ENCODE data around the gene CCL20.
A peak's percentile ranks its signal among the peaks of the same experiment; 100 is the strongest.
"Not testable (repeated sequence)": the region's sequence is repeated elsewhere in the genome, so short reads cannot be mapped to it uniquely, and the experiment has no call there.

Gene CCL20

DNA sequence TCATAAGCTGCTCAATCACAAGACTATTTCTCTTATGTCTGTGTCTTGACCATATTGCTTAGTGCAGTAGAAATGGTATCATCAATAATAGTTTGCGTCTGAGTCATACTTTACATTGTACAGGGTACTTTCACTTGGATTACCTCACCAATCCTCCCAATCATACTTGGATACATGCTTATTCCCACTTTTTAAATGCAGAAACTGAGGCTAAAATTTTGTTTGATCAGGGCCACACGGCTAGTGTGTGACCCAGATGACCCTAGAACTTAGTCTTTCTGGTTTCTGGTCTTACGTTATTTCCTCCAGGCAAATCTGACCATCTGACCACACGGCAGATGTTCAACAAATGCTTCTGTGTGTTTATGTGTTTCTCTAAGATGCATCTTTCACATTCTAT is 23.8 kb upstream of the CCL20 start:
- H3K4me3 Mint-ChIP-seq: no peak overlapping the region
- peaks cover 8% of the 10 kb centered on the region for H3K4me1 Mint-ChIP-seq
- no peak for ATAC-seq
- peaks cover 4% of the 10 kb centered on the region for H3K9me3 Mint-ChIP-seq
- no peaks in the 10 kb centered on the region for H3K36me3 Mint-ChIP-seq
- H3K27ac Mint-ChIP-seq: no peak overlapping the region
- DNase-seq (ENCODE audit: low spot score in 2 of 2): no peak

DNA sequence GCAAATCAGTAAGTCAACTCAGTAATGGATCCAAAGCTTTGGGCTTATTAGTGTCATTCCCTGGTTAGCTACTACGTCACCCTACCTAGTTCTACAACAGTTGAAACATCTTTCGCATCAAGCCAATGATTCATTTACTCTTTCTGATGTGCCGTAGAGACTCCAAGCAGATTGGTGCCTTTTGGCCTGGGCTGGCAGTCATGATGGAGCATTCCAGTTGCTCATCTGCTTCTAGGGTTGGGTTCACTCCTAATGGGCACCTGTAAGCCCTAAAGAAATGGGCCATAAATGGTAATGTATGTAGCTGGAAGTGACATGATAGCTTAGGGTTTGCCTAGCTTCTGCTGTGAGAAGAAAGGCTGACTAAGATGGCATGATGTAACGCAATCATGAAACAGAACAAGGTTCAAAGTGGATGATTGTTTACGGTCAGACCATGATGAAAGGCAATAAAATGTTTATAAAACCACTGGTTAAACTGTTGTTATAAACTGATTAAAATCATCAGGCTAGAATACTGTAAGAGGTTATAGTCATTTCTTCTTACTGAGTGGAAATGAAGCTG is 20.4 kb upstream of the CCL20 start:
- Mint-ChIP-seq H3K27ac (no peak overlapping the region), H3K4me3 (no peak overlapping the region), H3K9me3 (peaks cover 4% of the 10 kb centered on the region), H3K36me3 (no peaks in the 10 kb centered on the region), H3K4me1 (peaks cover 7% of the 10 kb centered on the region)
- no peak for DNase-seq (ENCODE audit: low spot score in 2 of 2)
- no peak for ATAC-seq

DNA sequence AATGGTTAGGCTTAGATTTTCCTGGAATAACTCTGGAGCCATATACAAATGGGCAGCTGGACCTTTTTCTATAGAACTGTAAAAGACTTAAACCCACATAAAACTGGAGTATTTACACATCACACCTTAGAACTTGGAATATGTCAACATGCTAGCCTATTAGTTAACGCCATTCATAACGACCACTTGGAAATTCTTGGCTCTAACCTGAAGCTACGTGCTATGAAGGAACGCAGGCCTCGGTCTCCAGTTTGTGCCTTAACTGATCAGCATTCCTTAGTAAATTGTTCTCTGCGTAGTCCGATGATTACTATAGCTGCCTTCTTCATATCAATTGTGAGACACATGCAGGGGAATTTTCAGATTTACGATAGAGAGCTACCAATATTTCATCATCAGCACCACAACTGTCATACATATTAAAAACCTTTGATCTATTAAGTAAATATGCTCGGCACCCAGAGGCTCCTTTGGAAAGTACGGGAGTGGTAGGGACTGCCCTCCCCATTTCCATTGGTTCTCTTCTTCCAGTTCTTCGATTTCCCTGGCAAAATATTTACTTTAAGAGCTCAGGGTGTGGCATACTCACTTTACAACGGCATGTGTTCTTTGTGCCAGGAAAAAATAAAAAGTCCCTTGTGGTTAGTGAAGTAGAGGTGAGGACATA is 17.5 kb upstream of the CCL20 start:
- no peak for ATAC-seq
- DNase-seq (ENCODE audit: low spot score in 2 of 2): no peak
- Mint-ChIP-seq H3K9me3 (no peaks in the 10 kb centered on the region), H3K4me3 (no peak overlapping the region), H3K4me1 (no peaks in the 10 kb centered on the region), H3K27ac (no peak overlapping the region), H3K36me3 (no peaks in the 10 kb centered on the region)

DNA sequence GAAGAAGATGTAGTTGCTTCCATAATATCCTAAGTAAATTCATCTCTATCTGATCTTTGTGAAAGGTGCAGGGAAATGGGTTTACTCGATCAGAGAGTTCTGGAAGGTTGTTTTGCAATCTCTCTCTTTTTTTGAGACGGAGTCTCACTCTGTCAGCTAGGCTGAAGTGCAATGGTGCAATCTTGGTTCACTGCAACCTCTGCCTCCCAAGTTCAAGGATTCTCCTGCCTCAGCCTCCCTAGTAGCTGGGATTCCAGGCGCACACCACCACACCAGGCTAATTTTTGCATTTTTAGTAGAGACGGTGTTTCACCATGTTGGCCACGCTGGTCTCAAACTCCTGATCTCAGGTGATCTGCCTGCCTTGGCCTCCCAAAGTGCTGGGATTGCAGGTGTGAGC is 16.9 kb upstream of the CCL20 start:
- ATAC-seq; H3K4me1 Mint-ChIP-seq; H3K9me3 Mint-ChIP-seq; H3K27ac Mint-ChIP-seq; H3K36me3 Mint-ChIP-seq; H3K4me3 Mint-ChIP-seq; DNase-seq (ENCODE audit: low spot score in 2 of 2): not testable (repeated sequence)

DNA sequence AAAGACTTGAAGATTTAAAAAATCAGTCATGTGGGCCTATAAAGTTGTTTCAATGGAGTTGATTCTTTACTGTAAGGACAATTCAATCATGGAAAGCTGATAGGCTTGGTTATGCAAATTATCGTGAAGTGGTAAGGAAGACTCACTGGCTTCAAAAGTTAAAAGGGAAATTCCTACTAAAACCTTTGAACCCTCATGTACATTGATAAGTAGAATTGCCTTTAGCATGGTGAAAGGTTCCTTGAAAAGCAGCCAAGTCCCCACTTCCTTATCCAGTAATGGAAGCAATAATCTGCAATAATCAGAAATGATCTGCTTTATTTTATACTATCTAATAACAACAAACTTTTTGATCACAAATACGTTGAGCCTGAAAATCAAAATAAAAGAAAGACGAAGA is 14.4 kb upstream of the CCL20 start:
- no peak for DNase-seq (ENCODE audit: low spot score in 2 of 2)
- no peak for ATAC-seq
- Mint-ChIP-seq H3K4me3 (no peak overlapping the region), H3K9me3 (no peaks in the 10 kb centered on the region), H3K27ac (no peak overlapping the region), H3K4me1 (no peaks in the 10 kb centered on the region), H3K36me3 (no peaks in the 10 kb centered on the region)

DNA sequence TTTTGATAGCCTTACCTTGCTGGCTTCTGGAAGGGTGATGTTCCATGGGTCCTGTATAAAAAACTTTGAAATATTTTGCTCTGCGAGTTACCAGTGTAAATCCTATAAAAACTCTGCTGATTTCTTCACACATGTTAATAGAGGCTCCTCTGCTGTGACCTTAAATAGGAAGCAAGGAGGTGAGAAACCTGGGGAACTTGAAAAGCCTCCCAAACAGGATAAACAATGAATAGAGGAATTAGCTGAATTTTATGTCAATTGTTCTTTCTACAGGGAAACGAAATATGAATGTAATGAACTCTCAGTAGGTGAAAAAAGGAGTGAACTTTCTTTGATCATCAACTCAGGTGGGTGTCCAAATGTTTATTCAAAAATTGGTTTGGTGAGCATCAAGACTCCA is 10.8 kb upstream of the CCL20 start:
- peaks cover 17% of the 10 kb centered on the region for H3K4me1 Mint-ChIP-seq
- DNase-seq (ENCODE audit: low spot score in 2 of 2): no peak
- H3K4me3 Mint-ChIP-seq: no peak overlapping the region
- no peak for ATAC-seq
- peaks cover 22% of the 10 kb centered on the region for H3K36me3 Mint-ChIP-seq
- no peak overlapping the region for H3K27ac Mint-ChIP-seq
- peaks cover 2% of the 10 kb centered on the region for H3K9me3 Mint-ChIP-seq

DNA sequence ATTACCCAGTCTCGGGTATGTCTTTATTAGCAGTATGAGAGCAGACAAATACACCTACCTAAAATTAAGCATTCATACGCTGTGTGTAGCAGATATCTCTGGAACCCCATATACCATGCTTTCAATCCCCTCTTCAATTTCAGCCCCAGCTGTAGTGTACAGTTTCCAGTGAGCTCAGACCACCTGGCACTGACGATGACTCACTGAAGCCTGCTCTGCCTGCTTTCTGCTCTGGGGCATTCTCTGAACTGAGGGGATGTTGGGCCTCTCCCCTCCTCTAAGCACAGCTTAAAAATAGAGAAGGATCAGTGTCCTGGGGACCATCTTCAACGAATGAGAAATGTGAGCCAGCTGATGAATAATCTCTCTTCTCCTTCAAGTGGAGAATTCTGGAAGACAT is 8.7 kb upstream of the CCL20 start:
- ATAC-seq (peak; percentile 76), DNase-seq (ENCODE audit: low spot score in 2 of 2) (no peak)
- H3K27ac Mint-ChIP-seq: peak overlapping the region; percentile 94
- peaks cover 17% of the 10 kb centered on the region for H3K4me1 Mint-ChIP-seq
- H3K36me3 Mint-ChIP-seq: peaks cover 37% of the 10 kb centered on the region
- H3K4me3 Mint-ChIP-seq: peak overlapping the region; percentile 79
- peaks cover 2% of the 10 kb centered on the region for H3K9me3 Mint-ChIP-seq

DNA sequence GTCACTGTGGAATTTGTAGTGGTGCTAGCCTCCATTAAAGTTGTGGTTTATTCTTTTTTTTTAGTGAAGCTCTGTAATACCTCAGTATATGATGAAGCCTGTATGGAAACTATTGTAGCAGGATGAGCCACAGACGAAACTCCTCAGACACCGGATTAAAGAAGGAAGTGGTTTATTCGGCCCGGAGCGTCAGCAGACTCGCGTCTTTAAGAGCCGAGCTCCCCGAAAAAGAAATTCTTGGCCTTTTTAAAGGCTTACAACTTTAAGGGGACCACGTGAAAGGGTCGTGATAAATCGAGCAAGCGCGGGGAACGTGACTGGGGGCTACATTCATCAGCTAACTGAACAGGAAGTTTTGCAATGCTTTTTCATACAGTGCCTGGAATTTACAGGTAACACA is 8.1 kb upstream of the CCL20 start:
- peak overlapping the region; percentile 94 for H3K27ac Mint-ChIP-seq
- no peak for DNase-seq (ENCODE audit: low spot score in 2 of 2)
- peaks cover 17% of the 10 kb centered on the region for H3K4me1 Mint-ChIP-seq
- H3K36me3 Mint-ChIP-seq: peaks cover 43% of the 10 kb centered on the region
- H3K4me3 Mint-ChIP-seq: peak overlapping the region; percentile 79
- ATAC-seq: peak; percentile 88
- peaks cover 2% of the 10 kb centered on the region for H3K9me3 Mint-ChIP-seq

DNA sequence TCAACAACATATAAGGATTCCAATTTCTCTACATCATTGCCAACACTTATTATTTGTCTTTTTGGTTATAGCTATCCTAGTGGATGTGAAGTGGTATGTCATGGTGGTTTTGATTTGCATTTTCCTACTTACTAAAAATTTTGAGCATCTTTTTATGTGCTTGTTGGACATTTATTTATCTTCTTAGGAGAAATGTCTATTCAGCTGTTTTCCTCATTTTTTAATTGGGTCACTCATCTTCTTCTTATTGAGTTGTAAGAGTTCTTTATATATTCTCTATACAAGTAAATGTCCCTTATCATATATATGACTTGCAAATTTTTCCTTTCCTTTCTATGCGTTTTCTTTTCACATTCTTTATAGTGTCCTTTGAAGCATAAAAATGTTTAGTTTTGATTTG is 4.7 kb upstream of the CCL20 start:
- H3K9me3 Mint-ChIP-seq: peaks cover 2% of the 10 kb centered on the region

DNA sequence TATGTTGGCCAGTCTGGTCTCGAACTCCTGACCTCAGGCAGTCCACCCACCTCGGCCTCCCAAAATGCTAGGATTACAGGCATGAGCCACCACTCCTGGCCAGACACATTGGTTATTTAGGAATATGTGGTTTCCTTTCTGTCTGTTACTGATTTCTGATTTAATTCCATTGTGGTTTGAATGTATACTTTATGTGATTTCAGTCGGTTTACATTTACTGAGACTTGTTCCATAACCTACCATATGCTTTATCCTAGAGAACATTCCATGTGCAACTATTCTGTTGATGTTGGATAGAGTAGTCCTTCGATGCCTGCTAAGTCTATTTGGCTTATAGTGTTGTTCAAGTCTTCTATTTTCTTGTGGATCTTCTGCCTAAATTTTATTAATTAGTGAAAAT is 1.6 kb upstream of the CCL20 start:
- H3K9me3 Mint-ChIP-seq: no peaks in the 10 kb centered on the region
- ATAC-seq (no peak), DNase-seq (ENCODE audit: low spot score in 2 of 2) (no peak)
- peak overlapping the region; percentile 95 for H3K27ac Mint-ChIP-seq
- H3K4me3 Mint-ChIP-seq: peak overlapping the region; percentile 79
- H3K4me1 Mint-ChIP-seq: peaks cover 25% of the 10 kb centered on the region
- H3K36me3 Mint-ChIP-seq: peaks cover 67% of the 10 kb centered on the region

More for the DNA sequence above, 4.7 kb upstream of the CCL20 start:
- Mint-ChIP-seq H3K4me3 (peak overlapping the region; percentile 79), H3K27ac (no peak overlapping the region), H3K36me3 (peaks cover 57% of the 10 kb centered on the region), H3K4me1 (peaks cover 39% of the 10 kb centered on the region)
- no peak for DNase-seq (ENCODE audit: low spot score in 2 of 2)
- ATAC-seq: no peak

DNA sequence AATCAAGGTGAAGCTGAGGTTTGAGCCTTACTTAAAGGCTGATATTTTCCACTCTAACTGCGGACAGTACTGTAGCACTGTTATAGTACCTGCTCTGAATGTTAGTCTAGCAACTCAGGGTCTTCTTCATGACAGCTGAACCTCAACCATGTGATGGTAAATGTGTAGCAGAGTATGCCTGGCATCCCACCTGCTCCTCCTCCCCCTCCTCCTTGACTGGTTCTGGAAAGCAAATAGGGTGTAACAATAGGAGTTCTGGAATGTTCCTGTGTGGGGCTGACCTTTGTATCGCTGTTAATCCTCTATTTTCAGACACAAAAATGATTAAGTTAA is 447 bp upstream of the CCL20 start:
- Mint-ChIP-seq H3K27ac (peak overlapping the region; percentile 95), H3K4me1 (peaks cover 32% of the 10 kb centered on the region), H3K4me3 (peak overlapping the region; percentile 79), H3K9me3 (no peaks in the 10 kb centered on the region), H3K36me3 (peaks cover 73% of the 10 kb centered on the region)
- no peak for ATAC-seq
- DNase-seq (ENCODE audit: low spot score in 2 of 2): no peak

DNA sequence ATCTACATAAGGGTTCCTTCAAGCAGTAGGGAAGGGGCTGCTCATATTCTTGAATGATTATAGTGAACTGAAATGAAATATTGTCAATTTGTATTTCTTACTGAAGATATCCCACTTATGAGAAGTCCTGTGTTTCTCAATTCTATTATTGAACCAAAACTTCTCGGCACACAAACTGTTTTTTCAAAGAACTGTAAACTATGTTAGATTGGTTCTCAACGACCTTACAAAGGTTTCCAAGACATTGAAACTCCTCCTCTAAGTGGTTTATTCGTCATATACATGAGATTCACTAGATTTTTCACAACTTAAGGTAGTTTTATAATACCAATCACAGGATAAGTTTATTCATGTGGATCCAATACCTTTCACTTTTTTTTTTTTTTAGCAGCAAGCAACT is 1.4 kb downstream of the CCL20 start:
- no peaks in the 10 kb centered on the region for H3K9me3 Mint-ChIP-seq
- DNase-seq (ENCODE audit: low spot score in 2 of 2) (no peak), ATAC-seq (no peak)
- peak overlapping the region; percentile 95 for H3K27ac Mint-ChIP-seq
- peak overlapping the region; percentile 79 for H3K4me3 Mint-ChIP-seq
- peaks cover 66% of the 10 kb centered on the region for H3K36me3 Mint-ChIP-seq
- peaks cover 43% of the 10 kb centered on the region for H3K4me1 Mint-ChIP-seq

DNA sequence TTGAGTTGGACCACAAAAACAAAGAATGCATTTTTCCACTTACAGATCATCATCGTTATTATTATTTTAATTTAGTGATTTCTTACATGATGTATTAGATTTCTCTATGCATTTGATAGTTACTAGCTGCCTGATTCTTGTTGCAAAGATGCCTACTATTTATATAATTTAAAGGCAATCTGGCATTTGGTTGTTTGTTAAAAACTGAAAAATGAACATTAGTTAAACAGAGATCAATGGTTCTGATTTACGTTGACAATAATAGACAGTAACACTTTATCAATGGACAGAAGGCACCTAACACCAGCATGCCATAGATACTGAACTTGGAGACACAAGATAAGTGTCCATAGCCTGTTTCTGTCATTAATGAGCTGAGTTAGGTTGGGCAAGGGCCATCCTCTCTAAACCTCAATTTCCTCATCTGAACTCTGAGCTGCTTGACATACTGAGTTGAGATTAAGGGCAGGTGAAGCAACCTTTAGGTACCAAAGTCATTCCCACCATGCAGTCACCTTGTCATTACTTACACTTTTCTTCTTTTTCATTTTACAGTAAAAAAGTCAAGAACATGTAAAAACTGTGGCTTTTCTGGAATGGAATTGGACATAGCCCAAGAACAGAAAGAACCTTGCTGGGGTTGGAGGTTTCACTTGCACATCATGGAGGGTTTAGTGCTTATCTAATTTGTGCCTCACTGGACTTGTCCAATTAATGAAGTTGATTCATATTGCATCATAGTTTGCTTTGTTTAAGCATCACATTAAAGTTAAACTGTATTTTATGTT is 3.1 kb downstream of the CCL20 start:
- peak overlapping the region; percentile 92 for H3K27ac Mint-ChIP-seq
- DNase-seq (ENCODE audit: low spot score in 2 of 2) (no peak), ATAC-seq (no peak)
- H3K4me3 Mint-ChIP-seq: peak overlapping the region; percentile 79
- peaks cover 5% of the 10 kb centered on the region for H3K9me3 Mint-ChIP-seq
- H3K4me1 Mint-ChIP-seq: peaks cover 51% of the 10 kb centered on the region
- peaks cover 52% of the 10 kb centered on the region for H3K36me3 Mint-ChIP-seq

DNA sequence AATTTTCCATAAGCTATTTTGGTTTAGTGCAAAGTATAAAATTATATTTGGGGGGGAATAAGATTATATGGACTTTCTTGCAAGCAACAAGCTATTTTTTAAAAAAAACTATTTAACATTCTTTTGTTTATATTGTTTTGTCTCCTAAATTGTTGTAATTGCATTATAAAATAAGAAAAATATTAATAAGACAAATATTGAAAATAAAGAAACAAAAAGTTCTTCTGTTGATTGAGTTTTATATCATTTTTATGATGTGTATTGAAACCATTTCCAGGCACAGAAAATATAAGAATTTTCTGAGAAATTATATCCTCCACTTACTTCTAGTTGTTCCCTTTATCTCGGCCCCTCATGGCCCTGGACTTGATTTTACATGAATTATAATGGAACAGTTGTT is 3.7 kb downstream of the CCL20 start:
- Mint-ChIP-seq H3K4me1 (peaks cover 51% of the 10 kb centered on the region), H3K36me3 (peaks cover 51% of the 10 kb centered on the region), H3K27ac (peak overlapping the region; percentile 92), H3K9me3 (peaks cover 5% of the 10 kb centered on the region), H3K4me3 (peak overlapping the region; percentile 79)
- ATAC-seq: no peak
- DNase-seq (ENCODE audit: low spot score in 2 of 2): no peak

DNA sequence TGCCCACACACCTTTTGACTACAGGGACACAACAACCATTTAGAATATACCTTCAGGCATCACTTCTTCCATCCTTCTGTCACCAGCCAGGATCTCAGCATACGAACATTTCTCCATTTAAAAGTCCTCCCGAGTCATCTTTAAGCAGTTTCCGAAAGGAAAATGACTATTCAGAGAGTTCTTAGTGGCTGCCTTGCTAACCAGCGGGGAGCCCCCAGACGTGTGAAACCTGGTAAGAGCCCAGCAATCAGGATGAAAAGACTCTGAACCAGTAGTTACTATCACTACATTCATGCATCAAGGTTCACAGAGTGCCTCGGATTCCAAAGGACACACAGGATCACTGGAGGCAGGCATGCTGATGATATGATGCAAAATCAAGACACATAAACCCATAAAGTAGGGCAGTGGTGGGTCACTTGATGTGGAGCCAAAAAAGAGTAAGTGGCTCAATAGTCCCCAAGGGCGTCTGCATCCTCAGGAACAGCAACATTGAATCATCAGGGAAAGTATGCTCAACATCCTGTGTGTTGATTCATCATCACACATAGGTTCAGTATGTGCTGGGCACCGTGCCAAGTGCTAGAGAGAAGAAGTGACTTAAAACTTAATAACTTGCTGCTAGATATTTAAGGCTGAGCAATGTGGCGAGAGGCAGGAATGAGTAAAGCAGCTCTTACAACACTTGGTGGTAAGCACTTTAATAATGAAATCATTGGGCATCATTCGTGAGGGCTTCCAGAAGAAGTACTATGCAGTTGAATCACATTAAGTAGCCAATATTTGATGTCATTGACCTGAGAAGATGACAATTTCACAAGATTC is 4.4 kb downstream of the CCL20 start:
- Mint-ChIP-seq H3K36me3 (peaks cover 51% of the 10 kb centered on the region), H3K4me3 (peak overlapping the region; percentile 79), H3K4me1 (peaks cover 49% of the 10 kb centered on the region), H3K9me3 (peaks cover 5% of the 10 kb centered on the region), H3K27ac (peak overlapping the region; percentile 92)
- peak; percentile 65 to 80 for DNase-seq (ENCODE audit: low spot score in 2 of 2)
- peak; percentile 90 for ATAC-seq

Measured in stimulated activated effector memory CD8-positive, alpha-beta T cell treated with anti-CD3 and anti-CD28 coated beads, Interleukin-12 subunit alpha, Interleukin-12 subunit beta, amount 100 ng/mL, for 72 hours (primary cell).